B cell (primary cell): ENCODE results near the gene CRYBG2. TPM values are rescaled to one million over a fixed set of nuclear protein-coding genes. Genes with fewer than 3 reads are reported as not detected.

Experiments
- ATAC-seq: fragments of 200-7000 bp; cut with Tn5 transposase; one replicate; pipeline ENCODE4 v1.10.0; 2021; ENCODE audit warnings: low read depth, mild to moderate bottlenecking, moderate number of reproducible peaks, moderate library complexity
- CTCF ChIA-PET: fragments of 350-600 bp; sonication (Branson Sonifier 250); formaldehyde crosslinking; loops from one replicate; lab custom pipeline; 2021; ENCODE audit warnings: antibody characterized with exemption, inconsistent platforms; lab: Charles Lee
- POLR2A ChIA-PET: fragments of 350-600 bp; sonication (Branson Sonifier 250); formaldehyde crosslinking; loops from one replicate; lab custom pipeline; 2021; ENCODE audit warnings: antibody characterized with exemption; lab: Charles Lee
- DNase-seq: peaks from one replicate; pipeline ENCODE4 v3.0.0; 2013
- H2AFZ ChIP-seq: 2 replicates; pipeline ENCODE4 v1.6.1; 2012; ENCODE audit warnings: mild to moderate bottlenecking, low read depth, low read length; ENCODE audit not compliant: insufficient read depth, poor library complexity, severe bottlenecking
- H3K27ac ChIP-seq, 2 donors: 1 replicate in 1 of 2; 2 replicates in 1 of 2; pipeline ENCODE4 v1.5.1; 2012 to 2013; ENCODE audit warnings: low read length in 2 of 2, mild to moderate bottlenecking in 2 of 2, moderate library complexity in 1 of 2
- H3K27me3 ChIP-seq, 4 experiments: fragments of 200-600 bp in 1 of 4; sonication (generic) in 1 of 4; replicated peaks in 1 of 4; 1 replicate in 2 of 4; 2 replicates in 2 of 4; pipeline versions ENCODE4 v1.6.1 to v1.7.0; 2013 to 2016; ENCODE audit warnings: low read length in 3 of 4, mild to moderate bottlenecking in 2 of 4, mixed read lengths in 1 of 4, moderate library complexity in 1 of 4; ENCODE audit not compliant: insufficient read depth in 4 of 4, control insufficient read depth in 3 of 4; ENCODE audit errors: control extremely low read depth in 1 of 4
- H3K36me3 ChIP-seq, 2 experiments: replicated peaks in 1 of 2; 1 replicate in 1 of 2; 2 replicates in 1 of 2; pipeline versions ENCODE4 v1.6.1 to v1.7.1; 2013; ENCODE audit warnings: low read length in 1 of 2; ENCODE audit not compliant: insufficient read depth in 2 of 2, control insufficient read depth in 1 of 2; ENCODE audit errors: control extremely low read depth in 1 of 2, extremely low read depth in 1 of 2
- H3K4me1 ChIP-seq, 2 donors: fragments of 200-600 bp in 1 of 2; sonication (generic) in 1 of 2; 1 replicate in 1 of 2; 2 replicates in 1 of 2; pipeline versions ENCODE4 v1.5.1 to v1.6.1; 2013 to 2017; ENCODE audit warnings: low read length in 2 of 2; ENCODE audit not compliant: control insufficient read depth in 2 of 2, insufficient read depth in 2 of 2
- H3K4me2 ChIP-seq: replicated peaks from 2 replicates; pipeline ENCODE3; 2012; ENCODE audit warnings: mild to moderate bottlenecking, low read depth, low read length; ENCODE audit not compliant: poor library complexity, severe bottlenecking
- H3K4me3 ChIP-seq, 5 experiments: fragments of 200-600 bp in 1 of 5; sonication (generic) in 1 of 5; 1 replicate in 3 of 5; 2 replicates in 2 of 5; pipeline versions ENCODE4 v1.5.1 to v1.7.0; 2011 to 2016; ENCODE audit warnings: low read length in 4 of 5, mild to moderate bottlenecking in 4 of 5, low read depth in 2 of 5, control low read depth in 1 of 5, moderate library complexity in 1 of 5; ENCODE audit not compliant: insufficient read depth in 1 of 5; ENCODE audit errors: control extremely low read depth in 1 of 5, extremely low read depth in 1 of 5
- H3K79me2 ChIP-seq: fragments of 200-600 bp; sonication (generic); one replicate; pipeline ENCODE4 v1.6.0; 2016; ENCODE audit warnings: low read length; ENCODE audit not compliant: control insufficient read depth, insufficient read depth
- H3K9ac ChIP-seq: fragments of 200-600 bp; sonication (generic); 2 replicates; pipeline ENCODE4 v1.6.1; 2017; ENCODE audit warnings: mild to moderate bottlenecking, low read length, moderate library complexity
- H3K9me3 ChIP-seq, 3 donors: one replicate each; pipeline versions ENCODE4 v1.6.1 to v1.7.1; 2013; ENCODE audit warnings: low read length in 2 of 3; ENCODE audit not compliant: control insufficient read depth in 2 of 3, insufficient read depth in 1 of 3; ENCODE audit errors: control extremely low read depth in 1 of 3
- H4K20me1 ChIP-seq: 2 replicates; pipeline ENCODE4 v1.6.0; 2012; ENCODE audit warnings: mild to moderate bottlenecking, low read length; ENCODE audit not compliant: insufficient read depth, control insufficient read depth, poor library complexity, severe bottlenecking
- H3K27ac Mint-ChIP-seq: one replicate; pipeline ENCODE4 v1.8.0; 2021; ENCODE audit warnings: mixed read lengths
- H3K27me3 Mint-ChIP-seq: one replicate; pipeline ENCODE4 v1.8.0; 2021; ENCODE audit warnings: mixed read lengths
- H3K4me1 Mint-ChIP-seq: one replicate; pipeline ENCODE4 v1.8.0; 2021; ENCODE audit warnings: mixed read lengths
- H3K4me3 Mint-ChIP-seq: one replicate; pipeline ENCODE4 v1.8.0; 2021; ENCODE audit warnings: mixed read lengths
- H3K9me3 Mint-ChIP-seq: one replicate; pipeline ENCODE4 v1.8.0; 2022; ENCODE audit warnings: mixed read lengths; ENCODE audit not compliant: insufficient read depth
- EZH2 ChIP-seq: IDR thresholded peaks from 2 replicates; pipeline ENCODE4 v1.6.1; 2012; ENCODE audit warnings: borderline replicate concordance, low read depth, mild to moderate bottlenecking, moderate library complexity, low read length; ENCODE audit not compliant: insufficient read depth, poor library complexity, severe bottlenecking
- WGBS: methylation state at CpG from one replicate; pipeline ENCODE4 v1.1.5; 2013; ENCODE audit warnings: missing lambda C conversion rate; ENCODE audit not compliant: insufficient coverage; 5-methylcytosine and 5-hydroxymethylcytosine counted together
- intact Hi-C: fragments of 100-400 bp; cut with micrococcal nuclease; formaldehyde crosslinking; loops from one replicate; pipeline ENCODE4 v1.10.0; 2022
- polyA plus RNA-seq: library from polyadenylated mRNA; depleted of rRNA; stranded (reverse); fragments of >200 nt; gene quantifications from 2 replicates; pipeline ENCODE4 v1.2.3, GENCODE V29; 2012
- total RNA-seq, 2 donors: library from RNA; stranded (reverse); fragments of 120-200 nt in 1 of 2; gene quantifications; 1 replicate in 1 of 2; 2 replicates in 1 of 2; pipeline versions ENCODE4 v1.2.3 to v1.2.4, GENCODE V29; 2013 to 2022
- TF ChIP-seq, protein P1 (sequence below): fragments of 200-600 bp; IDR thresholded peaks from one replicate; pipeline ENCODE4 v1.8.0; 2022; ENCODE audit warnings: antibody characterized with exemption, mild to moderate bottlenecking

The CRYBG2 gene
- total and polyA plus RNA-seq, 2 donors (not counting 1 experiment from before 2014, with no cell fraction given), result 3.3 to 5.3 TPM

DNA sequence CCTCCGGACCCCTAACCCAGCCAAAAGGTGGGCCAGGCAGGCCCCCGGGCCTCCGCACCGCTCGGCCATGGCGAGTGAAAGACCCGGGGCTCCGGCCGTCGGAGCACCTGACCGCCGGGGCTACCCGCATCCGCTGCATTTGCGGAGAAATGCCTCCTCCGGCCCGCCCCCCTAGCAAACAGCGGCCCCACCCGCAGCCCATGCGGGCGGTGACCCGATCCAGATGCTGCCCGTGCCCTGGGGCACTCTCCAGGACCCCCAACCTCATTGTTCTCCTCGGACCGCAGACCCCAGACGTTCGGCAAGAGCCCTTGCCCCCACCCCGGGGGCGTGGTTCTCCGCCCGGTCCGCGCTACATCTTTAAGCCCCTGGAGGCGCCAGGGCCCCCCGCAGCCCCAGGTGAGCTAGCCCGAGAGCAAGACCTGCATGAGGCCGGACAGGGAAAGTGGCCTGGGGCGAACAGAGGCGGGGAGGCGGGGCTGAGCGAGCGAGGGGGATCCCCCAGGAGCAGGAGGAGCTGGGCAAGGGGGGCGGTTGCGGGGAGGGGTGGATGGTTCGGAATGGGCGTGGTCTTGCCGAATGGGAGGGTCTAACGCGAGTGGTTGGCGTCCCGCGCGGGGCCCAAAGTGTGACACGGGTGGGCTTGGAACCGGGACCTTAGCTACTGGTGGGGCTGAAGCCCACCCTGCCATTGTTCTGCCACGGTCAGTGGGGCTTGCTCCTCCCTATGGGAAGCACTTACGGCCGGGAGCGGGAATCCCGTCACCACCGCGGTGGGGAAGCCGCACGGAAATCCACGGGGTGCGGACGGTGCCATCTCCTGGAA lies 6.3 kb upstream of the CRYBG2 start:
- no peak overlapping the region for H3K27ac Mint-ChIP-seq
- ATAC-seq (peak; percentile 53), DNase-seq (peak; percentile 62)
- Histone ChIP-seq H3K79me2 (no peaks in the 10 kb centered on the region), H4K20me1 (no peaks in the 10 kb centered on the region), H3K36me3 (no peaks in the 10 kb centered on the region), H3K9me3 (peaks cover 0 to 11% (median 0%) of the 10 kb centered on the region in 3 donors), H3K27me3 (peaks cover 0 to 39% (median 13%) of the 10 kb centered on the region in 4 experiments), H3K9ac (peak overlapping the region; percentile 76), H2AFZ (peak overlapping the region; percentile 76), H3K27ac (no peak overlapping the region), H3K4me2 (peak overlapping the region; percentile 99), H3K4me1 (peaks cover 22 to 28% of the 10 kb centered on the region in 2 donors), H3K4me3 (peak overlapping the region in 4 of 5 experiments; percentile 36 to 71 (median 56))
- H3K27me3 Mint-ChIP-seq, result peaks cover 30% of the 10 kb centered on the region
- WGBS, result 4% methylated on average over 66 of the region's 67 CpGs
- TF ChIP-seq, protein P1, sequence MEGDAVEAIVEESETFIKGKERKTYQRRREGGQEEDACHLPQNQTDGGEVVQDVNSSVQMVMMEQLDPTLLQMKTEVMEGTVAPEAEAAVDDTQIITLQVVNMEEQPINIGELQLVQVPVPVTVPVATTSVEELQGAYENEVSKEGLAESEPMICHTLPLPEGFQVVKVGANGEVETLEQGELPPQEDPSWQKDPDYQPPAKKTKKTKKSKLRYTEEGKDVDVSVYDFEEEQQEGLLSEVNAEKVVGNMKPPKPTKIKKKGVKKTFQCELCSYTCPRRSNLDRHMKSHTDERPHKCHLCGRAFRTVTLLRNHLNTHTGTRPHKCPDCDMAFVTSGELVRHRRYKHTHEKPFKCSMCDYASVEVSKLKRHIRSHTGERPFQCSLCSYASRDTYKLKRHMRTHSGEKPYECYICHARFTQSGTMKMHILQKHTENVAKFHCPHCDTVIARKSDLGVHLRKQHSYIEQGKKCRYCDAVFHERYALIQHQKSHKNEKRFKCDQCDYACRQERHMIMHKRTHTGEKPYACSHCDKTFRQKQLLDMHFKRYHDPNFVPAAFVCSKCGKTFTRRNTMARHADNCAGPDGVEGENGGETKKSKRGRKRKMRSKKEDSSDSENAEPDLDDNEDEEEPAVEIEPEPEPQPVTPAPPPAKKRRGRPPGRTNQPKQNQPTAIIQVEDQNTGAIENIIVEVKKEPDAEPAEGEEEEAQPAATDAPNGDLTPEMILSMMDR, result no peak
- TF ChIP-seq EZH2, result no peak
- no peaks in the 10 kb centered on the region for H3K9me3 Mint-ChIP-seq
- intact Hi-C loops, result loop anchor here (1.0 to 2.0 kb wide), 2 partner anchors 24 to 113 kb away; partner anchors contain the start of gene HMGN2
- ChIA-PET POLR2A (interaction anchor here (0.7 to 0.8 kb wide), 2 partner anchors 76 to 588 kb away, joined by 3 read pairs; no protein-coding TSS in a partner anchor), CTCF (interaction anchor here (0.6 to 5.7 kb wide), 7 partner anchors 74 to 1817 kb away, joined by 3 to 96 read pairs (median 3); partner anchors contain the start of gene ZNF593)
- peaks cover 31% of the 10 kb centered on the region for H3K4me1 Mint-ChIP-seq
- peak overlapping the region; percentile 85 for H3K4me3 Mint-ChIP-seq
